ENCODE measurements around the gene SEC61A2. TPM values are rescaled to one million over a fixed set of nuclear protein-coding genes. Genes with fewer than 3 reads are reported as not detected.

Gene SEC61A2
- total and polyA plus RNA-seq, 2 of the 8 experiments (the other 6 are each of a cell fraction or from before 2014, with no cell fraction given): 18.2 to 19.2 TPM

GRCh38 chr10:12156367-12157123, 27.1 kb downstream of the SEC61A2 start:
- 88% methylated on average over 14 of the region's 14 CpGs; no CpG with 5 or more reads in 1 of the 2 experiments for WGBS, 2 experiments (ENCODE audit: extremely low coverage in 1 of 2, insufficient coverage in 1 of 2, insufficient read length in 1 of 2, insufficient replicate concordance in 2 of 2, low coverage in 1 of 2, low lambda C conversion rate in 2 of 2, missing lambda C conversion rate in 1 of 2)
- Histone ChIP-seq H3K4me2 (ENCODE audit: insufficient read depth in 1 of 2, low read depth in 2 of 2, low read length in 2 of 2) (no peak overlapping the region), H3K9ac (replicated peaks in 1 of 4; ENCODE audit: extremely low read depth in 1 of 4, low read depth in 3 of 4, low read length in 3 of 4) (no peak overlapping the region), H2BK15ac (ENCODE audit: low read length) (no peak overlapping the region), H3K4me3 (ENCODE audit: extremely low read depth in 1 of 4, insufficient read depth in 2 of 4, low read depth in 3 of 4, low read length in 4 of 4) (no peak overlapping the region), H3K79me1 (ENCODE audit: low read depth, low read length) (no peaks in the 10 kb centered on the region), H3K27ac (ENCODE audit: low read depth, low read length) (no peak overlapping the region), H3K4me1 (replicated peaks in 1 of 4; ENCODE audit: control insufficient read depth in 3 of 4, insufficient read depth in 4 of 4, low read length in 3 of 4) (no peaks in the 10 kb centered on the region), H3K56ac (replicated peaks; ENCODE audit: insufficient read length, low read depth, low read length) (no peak overlapping the region), H2BK12ac (ENCODE audit: low read depth, low read length) (no peak overlapping the region), H3K9me3 (ENCODE audit: insufficient read depth in 2 of 2, low read depth in 1 of 2, low read length in 1 of 2) (no peaks in the 10 kb centered on the region), H3K36me3 (ENCODE audit: control insufficient read depth in 2 of 4, insufficient read depth in 4 of 4, low read length in 3 of 4) (peaks cover 0 to 8% (median 0%) of the 10 kb centered on the region in 4 experiments; a peak in 2 of 8 replicates), H3K27me3 (replicated peaks in 1 of 4; ENCODE audit: control insufficient read depth in 3 of 4, extremely low read depth in 1 of 4, insufficient read depth in 3 of 4, low read length in 3 of 4) (peaks cover 0 to 1% (median 0%) of the 10 kb centered on the region in 4 experiments; a peak in 1 of 7 replicates), H2AFZ (ENCODE audit: low read length) (no peak overlapping the region), H3K14ac (ENCODE audit: insufficient read length) (no peak overlapping the region), H3K79me2 (ENCODE audit: control insufficient read depth in 1 of 2, insufficient read depth in 2 of 2, low read length in 2 of 2) (no peaks in the 10 kb centered on the region), H2AK5ac (ENCODE audit: low read depth, low read length) (no peak overlapping the region), H3K23me2 (ENCODE audit: low read depth, low read length) (no peaks in the 10 kb centered on the region), H3K18ac (ENCODE audit: extremely low read depth, low read length) (no peak overlapping the region), H2BK5ac (ENCODE audit: low read depth, low read length) (no peak overlapping the region), H4K20me1 (replicated peaks in 1 of 2; ENCODE audit: control insufficient read depth in 1 of 2, insufficient read depth in 2 of 2, low read length in 2 of 2) (no peaks in the 10 kb centered on the region), H4K91ac (replicated peaks; ENCODE audit: insufficient read length, low read length) (no peak overlapping the region), H4K8ac (ENCODE audit: extremely low read depth, insufficient read depth, low read length) (no peak overlapping the region), H4K5ac (ENCODE audit: insufficient read length, low read depth, low read length) (no peak overlapping the region), H3K4ac (replicated peaks; ENCODE audit: insufficient read length, low read depth, low read length) (no peak overlapping the region), H2BK120ac (replicated peaks; ENCODE audit: low read depth, low read length) (no peak overlapping the region), H3K23ac (ENCODE audit: insufficient read length) (no peak overlapping the region), H2BK20ac (ENCODE audit: low read length) (no peak overlapping the region)
- no peak for DNase-seq (ENCODE audit: low read depth in 1 of 2, low spot score in 2 of 2)
- FAIRE-seq: no peak
- POLR2A ChIA-PET (ENCODE audit: partially characterized antibody): no interaction called here
- CTCF ChIA-PET (ENCODE audit: partially characterized antibody): interaction anchor here (0.7 kb wide), 1 partner anchor 75 kb away, joined by 3 read pairs; no protein-coding TSS in a partner anchor
- TF ChIP-seq HDAC2 (IDR thresholded peaks at IDR 0.05; ENCODE audit: borderline replicate concordance in 1 of 2, low read depth in 2 of 2, low read length in 2 of 2): no peak
- TF ChIP-seq BCL11A (IDR thresholded peaks at IDR 0.05; ENCODE audit: low read depth in 2 of 2, low read length in 2 of 2): no peak
- TF ChIP-seq POLR2AphosphoS5 (IDR thresholded peaks at IDR 0.05; ENCODE audit: low read depth, low read length): no peak
- TF ChIP-seq CHD1 (IDR thresholded peaks at IDR 0.05; ENCODE audit: low read depth, low read length): no peak
- no peak for TF ChIP-seq NANOG (IDR thresholded peaks at IDR 0.05; ENCODE audit: insufficient read depth, low read depth, low read length, poor library complexity, severe bottlenecking)
- no peak for TF ChIP-seq GABPA (IDR thresholded peaks at IDR 0.05; ENCODE audit: borderline replicate concordance, insufficient read depth, low read length)
- TF ChIP-seq SP1 (IDR thresholded peaks at IDR 0.05; ENCODE audit: low read depth, low read length): no peak
- TF ChIP-seq NRF1 (IDR thresholded peaks at IDR 0.05; ENCODE audit: low read depth, low read length): no peak
- no peak for TF ChIP-seq SP2 (IDR thresholded peaks at IDR 0.05; ENCODE audit: low read length)
- TF ChIP-seq CBX5 (IDR thresholded peaks at IDR 0.05; ENCODE audit: low read depth, low read length): no peak
- no peak for TF ChIP-seq RAD21 (IDR thresholded peaks at IDR 0.05 in 1 of 2, conservative IDR thresholded peaks at IDR 0.05 in 1 of 2; ENCODE audit: low read depth in 2 of 2, low read length in 2 of 2)
- TF ChIP-seq TAF1 (IDR thresholded peaks at IDR 0.05; ENCODE audit: low read depth, low read length): no peak
- TF ChIP-seq TCF12 (IDR thresholded peaks at IDR 0.05; ENCODE audit: low read depth, low read length): no peak

Measured in H1 (cell line).